NCI-H748 treated with DMSO at 0.1 percent for 48 hours (cell line): ENCODE measurements around the gene ANKLE2.
A peak's percentile ranks its signal among the peaks of the same experiment; 100 is the strongest.

ENCODE experiments used
- DNase-seq: peaks from one replicate; lab custom pipeline; 2025; lab: John Stamatoyannopoulos, UW

ANKLE2 gene

GRCh38 chr12:132687211-132688164, 74.1 kb downstream of the ANKLE2 start, which contains the start of the genes POLE and PXMP2:
TSS of gene POLE (minus strand) at chr12:132687342. CDS start at chr12:132687315, 27 bp downstream.
TSS of gene PXMP2 (plus strand) at chr12:132687587. CDS start at chr12:132687671, 84 bp downstream.
- DNase-seq, result peak; percentile 93

GRCh38 chr12:132686825-132687210, 74.8 kb downstream of the ANKLE2 start:
- DNase-seq, result peak; percentile 42

- no peak for DNase-seq
Observed at GRCh38 chr12:132685400-132685799, 76.2 kb downstream of the ANKLE2 start.

GRCh38 chr12:132677492-132677891, 84.1 kb downstream of the ANKLE2 start:
- DNase-seq, result no peak

- no peak for DNase-seq
Observed at GRCh38 chr12:132675757-132676432, 85.7 kb downstream of the ANKLE2 start.
